Choroid plexus epithelial cell (primary cell): Measurements from ENCODE around the gene FUBP3.

Source experiments
- DNase-seq: peaks from one replicate; pipeline ENCODE4 v3.0.0-alpha.2; 2010; ENCODE audit warnings: low read depth
- H3K4me3 ChIP-seq: 2 replicates; pipeline ENCODE4 v1.5.1; 2011; ENCODE audit warnings: low read depth, mild to moderate bottlenecking, control low read depth, low read length, moderate library complexity
- CTCF ChIP-seq: conservative IDR thresholded peaks from 2 replicates; pipeline ENCODE4 v1.5.1; 2011; ENCODE audit warnings: low read depth, mild to moderate bottlenecking, control low read depth, inconsistent platforms, low read length, moderate library complexity

FUBP3 gene

GRCh38 chr9:130651752-130652151 is 72.4 kb downstream of the FUBP3 start:
- no peak for DNase-seq
- H3K4me3 ChIP-seq: no peak overlapping the region
- no peak for TF ChIP-seq CTCF

- H3K4me3 ChIP-seq: no peak overlapping the region
- DNase-seq: no peak
- no peak for TF ChIP-seq CTCF
Observed at GRCh38 chr9:130654879-130655278, 75.5 kb downstream of the FUBP3 start.

GRCh38 chr9:130658893-130659698 is 79.7 kb downstream of the FUBP3 start:
- no peak for DNase-seq
- no peak overlapping the region for H3K4me3 ChIP-seq
- no peak for TF ChIP-seq CTCF

GRCh38 chr9:130659699-130660248 is 80.4 kb downstream of the FUBP3 start:
- DNase-seq: no peak
- H3K4me3 ChIP-seq: no peak overlapping the region
- no peak for TF ChIP-seq CTCF

- no peak for TF ChIP-seq CTCF
- no peak overlapping the region for H3K4me3 ChIP-seq
- DNase-seq: no peak
Observed at GRCh38 chr9:130660326-130660682, 80.9 kb downstream of the FUBP3 start.

GRCh38 chr9:130660683-130661450 is 81.5 kb downstream of the FUBP3 start:
- H3K4me3 ChIP-seq: no peak overlapping the region
- no peak for DNase-seq
- no peak for TF ChIP-seq CTCF
